NCI-H2081 treated with DMSO at 0.1 percent for 48 hours (cell line): ENCODE results near the gene DNAAF5.
"Not testable (repeated sequence)": the region's sequence is repeated elsewhere in the genome, so short reads cannot be mapped to it uniquely, and the experiment has no call there.

ENCODE experiments used
- DNase-seq: peaks from one replicate; lab custom pipeline; 2025; lab: John Stamatoyannopoulos, UW

Gene DNAAF5

GRCh38 chr7:730501-731439 lies 4.3 kb downstream of the DNAAF5 start:
- DNase-seq = no peak

- no peak for DNase-seq
Measured at GRCh38 chr7:731440-732085, 5.1 kb downstream of the DNAAF5 start.

- DNase-seq = no peak
Measured at GRCh38 chr7:732094-732541, 5.6 kb downstream of the DNAAF5 start.

GRCh38 chr7:732556-732955 lies 6.1 kb downstream of the DNAAF5 start:
- no peak for DNase-seq

GRCh38 chr7:734214-734613 lies 7.7 kb downstream of the DNAAF5 start:
- DNase-seq = no peak

- no peak for DNase-seq
Measured at GRCh38 chr7:734808-735207, 8.3 kb downstream of the DNAAF5 start.

- DNase-seq = no peak
Measured at GRCh38 chr7:738241-738640, 11.7 kb downstream of the DNAAF5 start.

- no peak for DNase-seq
Measured at GRCh38 chr7:738723-739454, 12.4 kb downstream of the DNAAF5 start.

- DNase-seq = no peak
Measured at GRCh38 chr7:739455-739982, 13.0 kb downstream of the DNAAF5 start.

- no peak for DNase-seq
Measured at GRCh38 chr7:739983-740942, 13.8 kb downstream of the DNAAF5 start.

GRCh38 chr7:741191-741671 lies 14.7 kb downstream of the DNAAF5 start:
- DNase-seq = no peak

GRCh38 chr7:741850-742249 lies 15.4 kb downstream of the DNAAF5 start:
- no peak for DNase-seq

GRCh38 chr7:742791-743190 lies 16.3 kb downstream of the DNAAF5 start:
- no peak for DNase-seq

- not testable (repeated sequence) for DNase-seq
Measured at GRCh38 chr7:743341-744127, 17.0 kb downstream of the DNAAF5 start.

GRCh38 chr7:744128-744520 lies 17.6 kb downstream of the DNAAF5 start:
- not testable (repeated sequence) for DNase-seq

GRCh38 chr7:744854-745430 lies 18.4 kb downstream of the DNAAF5 start:
- DNase-seq = no peak

GRCh38 chr7:745431-746154 lies 19.1 kb downstream of the DNAAF5 start:
- no peak for DNase-seq

- DNase-seq = no peak
Measured at GRCh38 chr7:746155-747061, 19.9 kb downstream of the DNAAF5 start.
